Type B pancreatic cell (in vitro differentiated cells): ENCODE results near the gene SLU7. TPM values are rescaled to one million over a fixed set of nuclear protein-coding genes. Genes with fewer than 3 reads are reported as not detected.

ENCODE experiments used
- DNase-seq: peaks from one replicate; pipeline ENCODE4 v3.0.0; 2021; ENCODE audit warnings: mixed read lengths; ENCODE audit not compliant: unreplicated experiment; ENCODE audit errors: extremely low spot score
- H3K27ac Mint-ChIP-seq: 2 replicates; pipeline ENCODE4 v1.8.0; 2021; ENCODE audit warnings: mild to moderate bottlenecking, mixed read lengths
- H3K27me3 Mint-ChIP-seq: 2 replicates; pipeline ENCODE4 v1.8.0; 2021; ENCODE audit warnings: mixed read lengths
- H3K36me3 Mint-ChIP-seq: 2 replicates; pipeline ENCODE4 v1.8.0; 2021; ENCODE audit warnings: mixed read lengths
- H3K4me1 Mint-ChIP-seq: one replicate; pipeline ENCODE4 v1.8.0; 2021; ENCODE audit warnings: mixed read lengths; ENCODE audit not compliant: unreplicated experiment
- H3K4me3 Mint-ChIP-seq: 2 replicates; pipeline ENCODE4 v1.8.0; 2021; ENCODE audit warnings: mild to moderate bottlenecking, mixed read lengths
- H3K9me3 Mint-ChIP-seq: 2 replicates; pipeline ENCODE4 v1.8.0; 2021; ENCODE audit warnings: mixed read lengths
- CTCF ChIP-seq: fragments of 200-600 bp; sonication (generic); conservative IDR thresholded peaks from 2 replicates; pipeline ENCODE4 v1.5.0; 2021; ENCODE audit warnings: antibody characterized with exemption, mild to moderate bottlenecking
- total RNA-seq: library from RNA; stranded (reverse); gene quantifications from 2 replicates; pipeline ENCODE4 v1.2.1, GENCODE V29; 2021; ENCODE audit warnings: low replicate concordance

The SLU7 gene
- total RNA-seq, 1 donor from 2014 or later, result 37.7 TPM

- Mint-ChIP-seq H3K9me3 (no peaks in the 10 kb centered on the region), H3K36me3 (peaks cover 3% of the 10 kb centered on the region), H3K4me1 (peaks cover 10% of the 10 kb centered on the region), H3K27me3 (no peaks in the 10 kb centered on the region), H3K4me3 (no peak overlapping the region), H3K27ac (no peak overlapping the region)
- TF ChIP-seq CTCF, result no peak
- DNase-seq, result no peak
Measured at GRCh38 chr5:160397492-160397891, 21.4 kb downstream of the SLU7 start.

GRCh38 chr5:160395111-160395510 is 23.8 kb downstream of the SLU7 start:
- H3K27ac Mint-ChIP-seq, result no peak overlapping the region
- no peak overlapping the region for H3K4me3 Mint-ChIP-seq
- H3K9me3 Mint-ChIP-seq, result no peaks in the 10 kb centered on the region
- H3K36me3 Mint-ChIP-seq, result peaks cover 6% of the 10 kb centered on the region
- no peak for TF ChIP-seq CTCF
- DNase-seq, result no peak
- no peaks in the 10 kb centered on the region for H3K27me3 Mint-ChIP-seq
- H3K4me1 Mint-ChIP-seq, result peaks cover 8% of the 10 kb centered on the region

GRCh38 chr5:160390787-160391696 is 27.8 kb downstream of the SLU7 start:
- Mint-ChIP-seq H3K27ac (no peak overlapping the region), H3K4me3 (no peak overlapping the region), H3K4me1 (no peaks in the 10 kb centered on the region), H3K27me3 (no peaks in the 10 kb centered on the region), H3K36me3 (peaks cover 15% of the 10 kb centered on the region), H3K9me3 (peaks cover 5% of the 10 kb centered on the region)
- TF ChIP-seq CTCF, result peak; percentile 80
- no peak for DNase-seq

- DNase-seq, result no peak
- H3K9me3 Mint-ChIP-seq, result peaks cover 5% of the 10 kb centered on the region
- H3K4me3 Mint-ChIP-seq, result no peak overlapping the region
- H3K27me3 Mint-ChIP-seq, result no peaks in the 10 kb centered on the region
- TF ChIP-seq CTCF, result no peak
- H3K36me3 Mint-ChIP-seq, result peaks cover 15% of the 10 kb centered on the region
- no peak overlapping the region for H3K27ac Mint-ChIP-seq
- no peaks in the 10 kb centered on the region for H3K4me1 Mint-ChIP-seq
Measured at GRCh38 chr5:160387445-160387844, 31.4 kb downstream of the SLU7 start.

GRCh38 chr5:160385496-160385895 is 33.4 kb downstream of the SLU7 start:
- no peak overlapping the region for H3K27ac Mint-ChIP-seq
- no peak for DNase-seq
- TF ChIP-seq CTCF, result no peak
- no peak overlapping the region for H3K4me3 Mint-ChIP-seq
- H3K36me3 Mint-ChIP-seq, result peaks cover 15% of the 10 kb centered on the region
- H3K27me3 Mint-ChIP-seq, result peaks cover 3% of the 10 kb centered on the region
- no peaks in the 10 kb centered on the region for H3K4me1 Mint-ChIP-seq
- H3K9me3 Mint-ChIP-seq, result peaks cover 5% of the 10 kb centered on the region
